NCI-H1417 (cell line): ENCODE measurements around the gene GPR15LG.
"Not testable (repeated sequence)": the region's sequence is repeated elsewhere in the genome, so short reads cannot be mapped to it uniquely, and the experiment has no call there.

Experiments used
- DNase-seq, 3 experiments: peaks; one replicate each; lab custom pipeline; 2025; lab: John Stamatoyannopoulos, UW

Gene GPR15LG

GRCh38 chr10:84173501-84173929 is at the start of gene GPR15LG:
Gene GPR15LG, plus strand, starts transcription at chr10:84173801. Its CDS starts 51 bp downstream, at chr10:84173852.
- no peak for DNase-seq

DNA sequence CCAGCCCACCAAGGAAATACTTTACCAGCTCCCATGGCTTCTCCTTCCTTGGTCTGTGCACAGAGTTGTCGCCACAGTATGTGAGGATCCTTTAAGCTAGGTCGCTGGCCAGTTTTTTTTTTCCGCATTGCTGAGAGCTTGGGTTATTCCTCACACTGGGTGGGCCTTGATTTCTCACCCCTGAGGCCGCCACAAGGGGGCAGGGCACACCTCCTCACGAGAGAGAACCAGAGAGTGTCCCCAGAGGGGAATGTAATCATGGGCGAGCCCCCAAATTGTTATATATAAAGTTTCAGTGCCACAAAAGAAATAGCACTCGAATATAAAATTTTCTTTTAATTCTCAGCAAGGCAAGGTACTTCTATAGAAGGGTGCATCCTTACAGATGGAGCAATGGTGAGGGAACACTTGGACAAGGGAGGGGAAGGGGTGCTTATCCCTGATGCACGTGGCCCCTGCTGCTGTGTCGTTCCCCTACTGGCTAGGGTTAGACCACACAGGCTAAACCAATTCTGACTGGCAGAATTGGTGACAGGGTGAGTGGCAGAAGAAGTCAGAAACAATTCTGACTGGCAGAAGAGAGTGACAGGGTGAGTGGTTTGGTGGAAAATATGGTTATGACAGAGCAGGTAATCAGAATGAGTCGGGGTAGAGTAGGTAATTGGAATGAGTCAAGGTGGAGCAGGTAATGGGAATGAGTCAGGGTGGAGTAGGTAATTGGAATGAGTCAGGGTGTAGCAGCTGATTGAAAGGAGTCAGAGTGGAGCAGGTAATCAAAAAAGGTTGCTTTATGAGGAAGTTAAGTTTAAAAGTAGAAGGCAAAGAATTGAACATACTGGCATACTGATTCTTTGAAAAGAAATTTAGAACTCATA is 47.5 kb upstream of the GPR15LG start:
- DNase-seq: not testable (repeated sequence)

GRCh38 chr10:84126785-84127167 is 46.8 kb upstream of the GPR15LG start:
- DNase-seq: no peak

- no peak for DNase-seq
These were observed 37.8 kb upstream of the GPR15LG start for GRCh38 chr10:84135836-84136235.

DNA sequence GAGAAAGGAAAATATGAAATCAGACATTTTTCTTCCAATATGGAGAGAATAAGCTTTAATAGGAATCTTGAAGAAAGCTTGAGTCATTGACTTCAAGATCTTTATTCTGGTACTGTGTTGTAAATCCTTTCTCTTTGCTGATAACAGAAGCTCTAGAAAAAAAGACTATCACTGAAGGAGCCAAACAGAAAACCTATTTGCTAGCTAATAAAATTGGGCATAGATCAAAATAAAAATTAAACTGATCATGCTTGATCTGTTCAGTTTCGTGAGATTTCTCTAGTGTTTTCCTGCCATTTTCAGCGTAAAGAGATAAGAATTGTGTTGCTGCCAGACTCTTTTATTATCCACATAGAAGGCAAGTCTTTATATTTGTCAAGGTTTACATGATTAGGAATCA is 35.8 kb upstream of the GPR15LG start:
- no peak for DNase-seq

- peak in 1 of 3 experiments; percentile 36 for DNase-seq
These were observed 35.0 kb upstream of the GPR15LG start for GRCh38 chr10:84138478-84139125.

DNA sequence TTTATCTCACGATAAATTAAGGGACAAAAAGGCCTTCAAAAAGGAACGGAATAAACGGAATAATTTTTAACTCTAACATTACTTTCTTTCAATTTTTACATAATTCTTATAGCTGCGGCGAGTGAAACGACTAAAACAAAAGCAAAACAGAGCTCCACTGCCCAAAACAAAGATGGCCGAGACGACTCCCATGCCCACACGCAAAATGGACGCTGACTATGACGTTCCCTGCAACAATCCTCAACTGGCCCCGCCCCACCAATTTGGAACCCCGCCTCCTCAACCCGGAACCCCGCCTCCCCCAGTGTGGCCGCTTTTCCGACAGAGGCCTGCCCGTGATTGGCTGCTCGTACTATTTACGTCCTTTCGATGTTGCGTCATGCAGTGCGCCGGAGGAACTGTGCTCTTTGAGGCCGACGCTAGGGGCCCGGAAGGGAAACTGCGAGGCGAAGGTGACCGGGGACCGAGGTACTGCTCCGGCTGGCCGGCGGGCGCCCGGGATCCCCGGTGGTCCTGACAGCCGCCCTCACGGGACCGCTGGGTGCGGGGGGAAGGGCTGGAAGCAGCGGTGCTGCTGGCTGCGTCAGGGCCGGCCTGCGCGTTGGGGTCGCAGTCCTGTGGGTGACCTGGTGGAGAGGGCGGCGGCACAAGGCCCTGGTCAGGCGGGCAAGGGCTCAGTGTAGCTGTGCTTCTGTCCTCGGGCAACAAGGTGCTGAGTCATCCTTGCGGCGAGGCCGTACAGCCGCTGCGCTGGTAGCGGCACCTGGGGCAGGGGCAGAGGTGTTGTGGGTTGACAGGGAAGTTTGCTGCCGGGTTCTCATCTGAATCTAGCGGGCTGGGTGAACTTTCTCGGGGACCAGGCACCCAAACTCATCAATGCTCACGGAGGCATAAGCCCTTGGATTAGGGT is 34.2 kb upstream of the GPR15LG start, which contains the start of gene GHITM:
Gene GHITM (plus strand): TSS at position 384 of the 910 bp plus-strand sequence. CDS start 1,992 bp downstream, outside the sequence.
- DNase-seq: peak; percentile 90 to 97 (median 90)

- no peak for DNase-seq
These were observed 33.6 kb upstream of the GPR15LG start for GRCh38 chr10:84140036-84140379.

GRCh38 chr10:84147347-84147746 is 26.3 kb upstream of the GPR15LG start:
- DNase-seq: no peak

- DNase-seq: peak in 2 of 3 experiments; percentile 6 to 27
These were observed 25.5 kb upstream of the GPR15LG start for GRCh38 chr10:84148006-84148597.

GRCh38 chr10:84149854-84150253 is 23.7 kb upstream of the GPR15LG start:
- DNase-seq: no peak

DNA sequence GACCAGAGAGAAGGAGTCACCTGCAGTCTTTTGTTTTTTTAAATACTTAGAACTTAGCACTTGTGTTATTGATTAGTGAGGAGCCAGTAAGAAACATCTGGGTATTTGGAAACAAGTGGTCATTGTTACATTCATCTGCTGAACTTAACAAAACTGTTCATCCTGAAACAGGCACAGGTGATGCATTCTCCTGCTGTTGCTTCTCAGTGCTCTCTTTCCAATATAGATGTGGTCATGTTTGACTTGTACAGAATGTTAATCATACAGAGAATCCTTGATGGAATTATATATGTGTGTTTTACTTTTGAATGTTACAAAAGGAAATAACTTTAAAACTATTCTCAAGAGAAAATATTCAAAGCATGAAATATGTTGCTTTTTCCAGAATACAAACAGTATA is 20.8 kb upstream of the GPR15LG start:
- DNase-seq: no peak

- no peak for DNase-seq
These were observed 18.1 kb upstream of the GPR15LG start for GRCh38 chr10:84155521-84155920.

DNA sequence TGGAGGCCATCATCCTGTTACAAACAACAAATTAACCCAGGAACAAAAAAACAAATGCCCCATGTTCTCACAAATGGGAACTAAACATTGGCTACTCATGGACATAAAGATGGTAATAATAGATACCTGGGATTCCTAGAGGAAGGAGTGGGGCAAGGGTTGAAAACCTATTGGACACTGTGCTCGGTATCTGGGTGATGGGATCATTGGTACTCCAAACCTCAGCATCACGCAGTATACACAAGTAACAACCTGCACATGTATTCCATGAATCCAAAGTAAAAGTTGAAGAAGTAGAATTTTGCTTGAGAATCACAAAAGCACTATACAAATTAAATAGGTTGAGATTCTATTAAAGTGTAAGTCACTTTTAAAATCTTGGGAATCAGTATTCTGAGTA is 17.6 kb upstream of the GPR15LG start:
- DNase-seq: no peak

DNA sequence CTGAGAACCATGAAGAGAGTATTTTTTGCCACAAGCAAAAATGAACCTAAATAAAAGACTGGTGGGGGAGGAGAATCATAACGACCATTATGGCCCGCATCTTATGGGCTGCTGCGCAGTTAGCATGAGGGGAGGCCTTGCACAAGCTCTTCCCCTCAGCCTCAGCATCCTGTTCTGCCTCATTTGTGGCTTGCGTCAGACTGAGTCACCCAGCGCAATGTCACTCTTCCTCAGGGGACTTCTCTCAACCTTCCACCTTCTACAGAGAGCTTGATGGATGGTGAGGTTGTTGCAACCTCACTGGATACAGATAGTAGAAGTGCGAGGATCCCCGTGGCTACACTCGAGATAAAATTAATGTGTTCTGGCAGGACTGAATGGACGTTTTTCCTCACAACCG is 16.8 kb upstream of the GPR15LG start:
- peak in 1 of 3 experiments; percentile 6 for DNase-seq

- DNase-seq: no peak
These were observed 15.5 kb upstream of the GPR15LG start for GRCh38 chr10:84158061-84158460.

DNA sequence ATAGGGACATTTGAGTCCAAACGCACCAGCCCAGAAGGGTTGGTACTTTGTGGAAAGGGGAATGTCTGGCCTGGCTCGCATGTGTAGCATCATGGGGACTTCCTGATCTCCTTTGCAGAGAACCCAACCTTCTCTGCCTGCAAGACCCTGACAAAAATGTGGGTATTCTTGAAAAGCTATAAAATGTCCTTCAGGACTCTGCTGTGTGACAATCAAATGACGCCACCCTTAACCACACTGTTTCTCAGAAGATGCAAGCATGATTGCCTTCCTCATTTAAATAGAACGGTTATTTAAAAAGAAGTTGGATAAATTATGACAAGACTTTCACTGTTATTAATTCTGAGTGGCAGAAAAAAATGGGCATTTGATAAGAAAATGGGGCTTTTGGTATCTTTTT is 15.1 kb upstream of the GPR15LG start:
- no peak for DNase-seq

DNA sequence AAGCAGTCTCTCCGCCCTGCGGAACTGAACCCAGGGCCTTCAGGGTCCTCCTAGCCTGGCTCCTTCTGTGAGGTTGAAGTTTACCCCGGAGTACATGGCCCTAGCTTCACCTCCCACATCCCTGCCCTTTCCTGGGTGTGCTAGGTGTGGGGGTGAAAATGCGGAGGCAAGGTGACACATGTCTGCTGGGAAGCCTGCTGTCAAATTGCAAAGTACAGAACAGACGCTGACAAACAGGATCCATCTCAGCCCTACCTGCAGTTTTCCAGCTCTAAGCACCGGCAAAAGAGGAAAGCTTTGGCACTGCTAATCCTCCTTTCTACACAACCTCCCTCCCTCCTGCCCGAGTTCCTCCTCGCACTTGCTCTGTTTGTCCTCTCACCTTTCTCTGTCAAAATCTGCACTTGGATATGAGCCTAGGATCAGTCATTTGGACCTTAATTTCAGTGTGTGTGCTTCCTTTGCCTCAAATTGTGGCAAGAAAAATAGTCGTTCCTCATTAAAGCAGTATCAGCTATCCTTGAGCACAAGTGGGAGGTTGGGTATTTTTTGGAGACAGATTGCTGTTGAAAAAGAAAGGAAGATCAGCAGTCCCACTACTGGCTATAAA is 14.4 kb upstream of the GPR15LG start:
- no peak for DNase-seq

- DNase-seq: no peak
These were observed 12.8 kb upstream of the GPR15LG start for GRCh38 chr10:84160663-84161362.

DNA sequence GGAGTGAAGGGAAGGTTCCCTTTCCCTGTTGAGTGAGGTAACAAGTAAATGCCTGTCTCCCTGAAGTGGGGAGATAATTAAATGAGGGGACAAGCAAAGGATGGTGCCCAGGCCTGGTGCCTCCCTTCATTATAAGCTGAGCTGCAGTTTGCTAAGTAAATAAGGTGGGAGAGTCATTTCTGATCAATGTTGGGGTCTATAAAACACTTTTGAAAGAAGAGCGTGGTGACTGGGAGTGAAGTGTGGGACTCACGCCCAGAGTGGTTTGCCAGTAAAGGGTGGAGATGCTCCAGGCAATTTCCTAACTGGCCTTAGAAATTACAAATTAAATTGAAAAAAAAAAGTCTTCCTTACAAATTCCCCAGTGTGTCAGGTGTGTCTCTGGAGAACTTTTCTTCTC is 9.6 kb upstream of the GPR15LG start:
- no peak for DNase-seq

DNA sequence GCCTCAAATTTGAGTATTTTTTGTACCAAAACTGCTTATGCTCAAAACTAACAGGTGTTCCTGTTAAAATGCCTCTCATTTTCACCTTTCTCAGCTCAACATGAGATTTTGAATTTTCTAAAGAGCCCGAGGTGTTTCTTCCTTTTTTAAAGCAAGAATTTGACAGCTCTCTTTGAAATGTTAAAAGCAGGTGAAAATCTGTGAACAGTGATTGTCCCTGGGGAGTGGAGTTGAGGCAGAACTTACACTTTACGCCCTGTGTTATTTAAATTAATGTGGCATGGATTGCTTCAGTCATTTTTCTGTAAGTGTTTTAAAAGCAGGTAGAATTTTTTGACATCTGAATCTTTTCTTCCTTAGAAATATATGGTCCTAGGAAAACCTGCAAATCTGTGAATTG is 9.2 kb upstream of the GPR15LG start:
- no peak for DNase-seq
